Skeletal muscle tissue (tissue), 4 donors: Measurements from ENCODE around the gene C5orf63. TPM values are rescaled to one million over a fixed set of nuclear protein-coding genes. Genes with fewer than 3 reads are reported as not detected.
A peak's percentile ranks its signal among the peaks of the same experiment; 100 is the strongest.

ENCODE experiments used
- H3K27ac ChIP-seq: one replicate; pipeline ENCODE4 v1.7.0; 2013; ENCODE audit warnings: mild to moderate bottlenecking, low read depth, low read length, inconsistent platforms
- H3K27me3 ChIP-seq, 3 donors: one replicate each; pipeline ENCODE4 v1.7.0; 2013; ENCODE audit warnings: low read length in 3 of 3; ENCODE audit not compliant: control insufficient read depth in 3 of 3, insufficient read depth in 3 of 3
- H3K36me3 ChIP-seq, 3 donors: one replicate each; pipeline ENCODE4 v1.7.0; 2013; ENCODE audit warnings: low read length in 3 of 3; ENCODE audit not compliant: control insufficient read depth in 3 of 3, insufficient read depth in 3 of 3
- H3K4me1 ChIP-seq, 3 donors: one replicate each; pipeline ENCODE4 v1.7.0; 2013; ENCODE audit warnings: low read length in 3 of 3, mild to moderate bottlenecking in 3 of 3; ENCODE audit not compliant: control insufficient read depth in 3 of 3, insufficient read depth in 3 of 3
- H3K4me3 ChIP-seq, 3 donors: one replicate each; pipeline ENCODE4 v1.7.0; 2013; ENCODE audit warnings: low read length in 3 of 3
- H3K9ac ChIP-seq, 3 donors: one replicate each; pipeline ENCODE4 v1.7.0; 2013; ENCODE audit warnings: low read length in 3 of 3, mild to moderate bottlenecking in 3 of 3, moderate library complexity in 2 of 3, low read depth in 1 of 3
- H3K9me3 ChIP-seq, 3 donors: one replicate each; pipeline ENCODE4 v1.7.0; 2013; ENCODE audit warnings: low read length in 3 of 3; ENCODE audit not compliant: control insufficient read depth in 3 of 3
- total RNA-seq: library from RNA; depleted of rRNA; stranded (reverse); fragments of >200 nt; gene quantifications from one replicate; pipeline ENCODE4 v1.2.3, GENCODE V29; 2014
- donor health status: Osteomylitis.

Gene C5orf63
- total RNA-seq, 1 donor from 2014 or later, result 3.7 TPM

DNA sequence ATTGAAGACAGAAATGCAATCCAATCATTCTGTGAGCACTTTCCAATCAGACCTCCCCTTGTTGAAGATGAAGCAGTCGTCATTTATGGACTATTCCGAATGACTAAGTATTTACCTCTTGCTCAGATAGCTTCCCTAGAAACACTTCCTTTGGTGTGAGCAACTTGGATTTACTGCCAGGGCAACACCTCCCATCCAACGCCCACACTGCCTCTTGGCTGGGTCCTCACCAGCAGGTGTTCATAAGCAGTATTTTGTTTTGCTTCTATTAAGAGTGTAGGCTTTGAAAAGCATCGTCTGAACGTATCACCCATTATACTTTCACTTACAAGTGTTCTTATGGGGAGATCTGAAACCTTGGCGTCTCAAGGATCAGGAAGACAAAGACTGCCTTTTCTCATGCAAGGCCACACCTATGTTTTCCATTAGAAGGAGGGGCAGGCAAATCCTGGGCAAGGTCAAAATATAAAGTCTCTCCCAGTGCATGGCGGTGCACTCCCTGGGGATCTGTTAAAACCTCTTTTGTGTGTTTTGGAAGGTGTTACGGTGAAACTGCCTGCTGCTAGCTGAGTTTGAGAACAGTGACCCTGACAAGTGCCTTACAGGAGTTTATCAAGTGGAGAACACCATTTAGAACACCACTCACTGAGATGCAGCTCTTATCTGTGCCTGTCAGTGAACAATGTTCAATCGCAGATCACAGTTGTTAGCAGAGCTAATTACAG is 32.3 kb downstream of the C5orf63 start:
- H3K4me3 ChIP-seq, result no peak overlapping the region
- H3K27ac ChIP-seq, result no peak overlapping the region

DNA sequence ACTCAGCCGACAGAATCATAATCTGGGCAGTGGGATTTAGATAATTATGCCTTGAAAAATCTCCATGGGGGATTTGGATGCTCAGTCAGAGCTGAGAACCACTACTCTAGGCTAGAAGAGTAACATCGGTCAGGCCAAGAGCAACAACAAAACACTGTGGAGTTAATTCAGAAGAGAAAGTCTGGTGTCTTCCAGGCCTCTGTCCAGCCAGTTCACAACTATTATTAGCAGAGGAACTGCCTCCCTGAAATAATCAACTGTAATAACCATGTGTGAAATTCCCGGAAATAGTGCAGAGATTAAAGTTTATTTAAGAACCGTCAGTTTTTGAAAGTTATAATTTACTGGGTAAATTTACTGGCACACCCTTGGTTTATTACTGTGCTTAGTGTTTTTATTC is 34.8 kb downstream of the C5orf63 start:
- Histone ChIP-seq H3K4me3 (no peak overlapping the region), H3K4me1 (peaks cover 0 to 3% (median 2%) of the 10 kb centered on the region in 3 donors), H3K27me3 (no peaks in the 10 kb centered on the region), H3K36me3 (no peaks in the 10 kb centered on the region), H3K9ac (peak overlapping the region in 1 of 3 donors; percentile 5), H3K27ac (no peak overlapping the region), H3K9me3 (no peaks in the 10 kb centered on the region)

More for the DNA sequence above, 32.3 kb downstream of the C5orf63 start:
- Histone ChIP-seq H3K4me1 (peaks cover 0 to 3% (median 2%) of the 10 kb centered on the region in 3 donors), H3K9me3 (no peaks in the 10 kb centered on the region), H3K9ac (no peak overlapping the region), H3K27me3 (no peaks in the 10 kb centered on the region), H3K36me3 (no peaks in the 10 kb centered on the region)

DNA sequence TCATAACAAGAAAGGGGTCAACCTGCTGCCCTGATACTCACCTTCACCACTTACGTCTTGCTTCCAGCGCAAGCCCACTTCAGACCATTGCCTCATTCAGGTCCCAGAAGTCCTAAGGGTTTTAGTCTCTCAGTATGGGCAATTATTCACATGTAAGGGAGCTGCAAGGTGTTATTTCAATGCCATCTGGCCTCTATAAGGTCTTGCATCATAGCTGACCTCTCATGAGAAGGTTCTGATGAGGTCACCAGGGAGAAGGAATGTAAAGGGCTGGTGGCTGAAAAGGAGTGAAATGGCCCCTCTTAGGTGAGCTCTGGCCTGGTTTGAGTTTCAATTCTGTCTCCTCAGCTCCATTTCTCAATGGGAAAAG is 41.5 kb downstream of the C5orf63 start:
- no peak overlapping the region for H3K27ac ChIP-seq
- no peaks in the 10 kb centered on the region for H3K9me3 ChIP-seq
- no peaks in the 10 kb centered on the region for H3K36me3 ChIP-seq
- no peaks in the 10 kb centered on the region for H3K27me3 ChIP-seq
- H3K4me3 ChIP-seq, result peak overlapping the region in 1 of 3 donors; percentile 7
- H3K4me1 ChIP-seq, result peaks cover 13 to 26% (median 20%) of the 10 kb centered on the region in 3 donors
- H3K9ac ChIP-seq, result no peak overlapping the region

DNA sequence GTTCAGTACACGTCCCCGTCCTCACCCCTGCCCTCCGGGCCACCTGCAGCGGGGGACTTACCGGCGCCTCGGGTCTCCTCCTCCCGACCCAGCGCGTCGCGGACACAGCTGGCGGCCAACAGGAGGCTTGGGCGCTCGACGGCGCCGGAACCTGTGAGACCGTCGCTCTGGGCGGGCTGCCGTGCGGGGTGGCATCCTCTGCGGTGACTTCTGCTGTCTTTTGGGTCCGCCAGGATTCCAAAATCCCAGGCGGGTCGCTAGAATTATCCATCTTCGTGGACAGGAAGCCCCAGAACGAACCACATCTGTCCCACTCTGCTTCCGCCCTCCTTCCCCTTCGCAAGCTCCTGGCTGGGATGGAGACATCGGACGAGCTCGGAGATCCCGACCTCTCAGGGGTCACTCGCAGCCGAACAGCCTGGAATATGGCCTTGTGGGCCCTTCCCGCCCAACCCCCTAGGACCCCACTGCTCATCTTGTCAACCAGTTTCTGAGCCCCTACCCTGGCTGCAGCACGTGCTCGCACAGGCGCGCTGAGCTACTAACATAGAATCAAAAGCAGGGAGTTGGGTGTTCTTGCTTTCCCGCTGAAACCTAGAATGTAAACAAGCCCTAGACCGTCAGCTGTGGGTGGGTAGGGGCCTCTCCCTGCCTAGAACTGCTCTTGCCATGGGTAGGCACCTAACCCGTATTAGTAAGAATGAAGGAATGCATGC is 42.0 kb downstream of the C5orf63 start:
- peak overlapping the region; percentile 66 to 98 (median 94) for H3K9ac ChIP-seq
- peaks cover 13 to 29% (median 20%) of the 10 kb centered on the region in 3 donors for H3K4me1 ChIP-seq
- H3K4me3 ChIP-seq, result peak overlapping the region; percentile 87 to 96 (median 95)
- peak overlapping the region; percentile 95 for H3K27ac ChIP-seq
- no peaks in the 10 kb centered on the region for H3K9me3 ChIP-seq
- no peaks in the 10 kb centered on the region for H3K27me3 ChIP-seq
- H3K36me3 ChIP-seq, result no peaks in the 10 kb centered on the region

DNA sequence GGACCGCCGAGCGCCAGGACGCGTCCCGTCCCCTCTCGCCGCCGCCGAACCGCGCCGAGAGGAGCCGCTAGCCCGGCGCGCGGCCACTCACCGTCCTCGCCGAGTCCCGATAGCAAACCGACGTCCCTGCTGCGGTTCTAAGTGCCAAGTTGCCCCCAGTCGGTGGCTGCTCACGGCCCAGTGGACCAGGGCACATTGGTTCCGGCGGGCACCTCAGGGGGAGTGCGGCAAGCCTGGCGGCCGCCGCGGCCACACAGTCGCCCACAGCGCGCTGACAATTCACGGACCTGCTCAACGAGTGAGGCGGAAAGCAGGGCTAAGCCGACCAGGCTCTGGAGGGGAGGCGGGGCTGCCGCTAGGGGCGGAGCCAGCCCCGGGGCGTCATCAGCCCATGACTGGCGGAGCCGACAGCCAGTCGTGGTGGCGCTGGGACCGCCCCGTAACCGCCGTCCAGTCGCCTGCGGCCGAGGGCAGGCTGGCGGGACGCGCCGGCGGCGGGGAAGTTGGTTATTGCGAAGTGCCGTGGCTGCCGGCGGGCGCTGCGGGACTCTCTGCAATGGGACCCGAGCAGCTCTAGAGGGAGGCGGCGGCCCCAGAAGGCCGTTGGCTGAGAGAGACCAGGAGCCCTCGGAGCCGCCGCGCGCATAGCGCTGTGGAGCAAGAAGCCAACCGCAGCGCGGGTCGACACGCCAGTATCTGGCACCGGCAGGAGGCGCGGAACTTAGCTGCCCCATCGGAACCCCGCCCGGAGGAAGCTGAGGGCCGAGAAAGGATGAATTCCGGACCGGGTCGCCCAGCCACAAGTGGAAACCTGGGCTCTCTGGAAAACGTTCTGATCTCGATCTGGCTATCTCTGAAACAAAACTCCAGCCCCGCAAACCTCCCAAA is 42.8 kb downstream of the C5orf63 start, which contains the start of gene MARCHF3:
TSS of gene MARCHF3 (minus strand) at position 300 of the 888 bp plus-strand sequence. CDS start 112,387 bp downstream, outside the sequence.
- H3K9ac ChIP-seq, result peak within 1 kb of the TSS; percentile 92 to 98 (median 94)
- peak within 1 kb of the TSS; percentile 95 for H3K27ac ChIP-seq
- no peaks in the 10 kb centered on the region for H3K36me3 ChIP-seq
- peak within 1 kb of the TSS; percentile 87 to 96 (median 95) for H3K4me3 ChIP-seq
- H3K27me3 ChIP-seq, result no peaks in the 10 kb centered on the region
- H3K9me3 ChIP-seq, result no peaks in the 10 kb centered on the region
- H3K4me1 ChIP-seq, result peaks cover 16 to 33% (median 20%) of the 10 kb centered on the region in 3 donors

DNA sequence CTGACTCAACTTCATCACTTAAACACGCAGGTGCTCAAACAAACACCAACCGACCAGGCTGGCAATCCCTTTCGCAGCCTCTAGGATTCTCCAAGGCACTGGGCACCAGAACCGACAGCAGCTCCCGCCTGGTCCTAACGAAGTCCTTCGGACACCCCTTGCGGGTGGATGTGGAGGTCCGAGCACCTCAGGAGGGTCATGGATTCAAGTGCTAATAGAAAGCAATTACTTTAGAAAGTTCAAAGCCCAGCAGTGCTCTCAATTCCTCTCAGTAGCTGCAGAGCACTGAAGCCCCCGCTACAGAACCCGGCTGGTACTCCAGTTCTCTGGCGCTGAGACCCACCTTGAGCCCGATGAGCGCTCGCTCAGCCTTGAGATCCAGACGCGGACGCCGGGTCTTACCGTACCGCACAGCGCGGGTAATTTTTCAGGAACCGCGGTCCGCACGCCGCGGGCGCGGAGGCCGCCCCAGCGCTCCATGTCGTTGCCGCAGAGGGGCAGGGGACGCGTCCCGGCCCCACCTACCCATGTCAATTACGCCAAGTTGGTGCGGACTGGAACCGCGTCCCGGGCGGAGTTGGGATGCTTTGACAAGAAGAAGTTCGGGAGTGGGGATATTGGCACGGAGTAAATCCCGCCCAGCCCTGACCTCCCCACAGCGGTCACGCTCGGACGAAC is 43.6 kb downstream of the C5orf63 start:
- peak overlapping the region; percentile 95 for H3K27ac ChIP-seq
- H3K4me1 ChIP-seq, result peaks cover 18 to 34% (median 20%) of the 10 kb centered on the region in 3 donors
- H3K36me3 ChIP-seq, result no peaks in the 10 kb centered on the region
- peak overlapping the region; percentile 87 to 96 (median 95) for H3K4me3 ChIP-seq
- H3K27me3 ChIP-seq, result no peaks in the 10 kb centered on the region
- H3K9ac ChIP-seq, result peak overlapping the region; percentile 92 to 98 (median 94)
- no peaks in the 10 kb centered on the region for H3K9me3 ChIP-seq

DNA sequence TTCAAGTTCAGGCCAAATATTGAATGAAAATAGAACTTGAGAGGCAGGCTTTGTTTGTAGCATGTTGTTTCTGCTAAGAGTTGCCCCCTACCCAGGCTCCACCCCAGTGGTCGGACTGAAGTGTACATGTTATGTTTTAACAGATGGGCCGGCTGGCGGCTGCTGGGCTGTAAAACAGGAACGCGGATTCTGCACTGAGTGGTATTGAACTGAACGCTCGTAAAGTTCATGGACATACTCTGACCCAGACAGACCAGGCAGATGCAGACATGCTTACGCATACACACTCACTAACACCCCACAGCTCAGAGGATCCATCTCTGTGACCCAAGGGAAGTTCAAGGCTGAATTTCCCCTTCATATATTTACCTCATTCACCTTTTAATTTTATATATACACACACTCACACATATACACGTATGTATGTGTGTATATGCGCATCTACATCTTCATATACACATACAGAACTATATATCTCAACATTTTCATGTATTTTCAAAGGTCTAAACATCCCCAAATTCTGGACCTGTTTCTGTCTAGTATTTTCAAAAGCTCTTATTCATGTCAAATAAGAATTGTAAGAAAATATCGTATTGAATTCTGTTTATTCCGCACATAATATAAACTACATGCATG is 44.4 kb downstream of the C5orf63 start:
- peak overlapping the region in 2 of 3 donors; percentile 94 to 98 for H3K9ac ChIP-seq
- H3K9me3 ChIP-seq, result no peaks in the 10 kb centered on the region
- H3K27ac ChIP-seq, result no peak overlapping the region
- no peaks in the 10 kb centered on the region for H3K27me3 ChIP-seq
- H3K4me3 ChIP-seq, result peak overlapping the region; percentile 87 to 96 (median 95)
- H3K36me3 ChIP-seq, result no peaks in the 10 kb centered on the region
- peaks cover 18 to 39% (median 20%) of the 10 kb centered on the region in 3 donors for H3K4me1 ChIP-seq

DNA sequence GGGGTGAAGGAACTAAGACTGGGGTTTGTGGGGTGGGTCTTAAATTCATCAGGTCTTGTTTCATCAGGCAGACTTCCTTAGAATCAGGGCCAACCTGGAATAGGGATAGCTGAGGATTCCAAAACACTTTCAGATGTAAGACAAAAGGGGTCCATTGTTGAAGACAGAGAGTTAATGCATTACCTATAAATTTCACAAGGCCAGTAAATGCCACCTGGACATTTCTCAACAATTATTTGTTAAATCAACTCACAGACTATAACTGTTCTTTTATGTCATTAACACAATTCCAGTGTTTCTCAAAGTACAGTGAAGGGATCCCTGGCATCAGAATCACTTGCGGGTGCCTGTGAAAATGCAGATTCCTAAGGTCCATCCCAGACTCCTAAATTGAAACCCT is 45.8 kb downstream of the C5orf63 start:
- Histone ChIP-seq H3K9me3 (no peaks in the 10 kb centered on the region), H3K4me3 (no peak overlapping the region), H3K4me1 (peaks cover 18 to 42% (median 20%) of the 10 kb centered on the region in 3 donors), H3K27me3 (no peaks in the 10 kb centered on the region), H3K9ac (no peak overlapping the region), H3K36me3 (no peaks in the 10 kb centered on the region), H3K27ac (no peak overlapping the region)

DNA sequence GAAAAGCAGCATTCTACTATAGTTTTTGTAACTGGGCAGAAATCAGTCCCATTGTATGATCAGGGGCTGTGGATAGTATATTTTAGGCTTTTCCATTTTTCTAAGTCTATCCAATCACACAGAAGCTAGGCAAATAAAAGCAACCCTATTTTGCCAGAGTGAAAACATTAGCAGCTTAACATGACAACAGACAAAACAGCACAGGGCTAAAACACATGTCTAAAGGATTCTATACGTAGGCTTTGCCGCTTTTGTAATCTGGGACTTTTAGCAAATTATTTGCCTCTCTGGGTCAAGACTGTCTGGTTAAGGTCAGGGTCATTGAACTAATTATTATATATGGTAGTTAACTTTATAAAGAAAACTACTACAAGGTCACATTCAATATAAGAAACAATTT is 47.1 kb downstream of the C5orf63 start:
- Histone ChIP-seq H3K27ac (peak overlapping the region; percentile 17), H3K4me3 (no peak overlapping the region), H3K27me3 (no peaks in the 10 kb centered on the region), H3K4me1 (peaks cover 15 to 35% (median 17%) of the 10 kb centered on the region in 3 donors), H3K9me3 (no peaks in the 10 kb centered on the region), H3K9ac (no peak overlapping the region), H3K36me3 (no peaks in the 10 kb centered on the region)
